HepG2 (cell line): ENCODE measurements around the gene HSPB2. TPM values are rescaled to one million over a fixed set of nuclear protein-coding genes. Genes with fewer than 3 reads are reported as not detected.

ENCODE experiments used
- CAMTA2 ChIP-seq: sonication (generic); formaldehyde crosslinking; IDR thresholded peaks from 2 replicates; pipeline ENCODE4 v1.4.0; 2020; ENCODE audit warnings: mild to moderate bottlenecking, missing genetic modification reagents, borderline replicate concordance
- CEBPG ChIP-seq: IDR thresholded peaks from 2 replicates; pipeline ENCODE4 v1.6.1; 2016
- HOXA3 ChIP-seq: sonication (generic); formaldehyde crosslinking; IDR thresholded peaks from 2 replicates; pipeline ENCODE4 v1.5.0; 2020; ENCODE audit warnings: missing genetic modification reagents
- ISX ChIP-seq: sonication (generic); formaldehyde crosslinking; conservative IDR thresholded peaks from 2 replicates; pipeline ENCODE4 v1.5.0; 2020; ENCODE audit warnings: missing genetic modification reagents
- POLR2AphosphoS5 ChIP-seq: IDR thresholded peaks from 2 replicates; pipeline ENCODE4 v1.6.1; 2012; ENCODE audit warnings: low read depth, low read length
- RFX5 ChIP-seq: IDR thresholded peaks from 2 replicates; pipeline ENCODE4 v1.6.1; 2011; ENCODE audit warnings: low read depth, low read length, improper control_type of control experiment
- RFXAP ChIP-seq: sonication (generic); formaldehyde crosslinking; IDR thresholded peaks from 2 replicates; pipeline ENCODE4 v1.4.0; 2020; ENCODE audit warnings: missing genetic modification reagents, borderline replicate concordance
- TAF15 ChIP-seq: fragments of 200-400 bp; formaldehyde crosslinking; IDR thresholded peaks from one replicate; pipeline ENCODE4 v1.6.1; 2018; ENCODE audit warnings: mild to moderate bottlenecking, low read depth, low read length; ENCODE audit not compliant: poor library complexity, severe bottlenecking
- ZNF7 ChIP-seq: IDR thresholded peaks from 2 replicates; pipeline ENCODE4 v1.6.1; 2016; ENCODE audit warnings: missing biosample characterization, missing genetic modification reagents
- ZNF816 ChIP-seq: sonication (generic); formaldehyde crosslinking; IDR thresholded peaks from 2 replicates; pipeline ENCODE4 v1.8.0; 2022; ENCODE audit warnings: missing genetic modification reagents, mild to moderate bottlenecking, borderline replicate concordance
- ZSCAN25 ChIP-seq: sonication (generic); formaldehyde crosslinking; IDR thresholded peaks from 2 replicates; pipeline ENCODE4 v1.8.0; 2022; ENCODE audit warnings: mild to moderate bottlenecking, missing genetic modification reagents
- polyA plus RNA-seq, 8 experiments: library from polyadenylated mRNA; depleted of rRNA in 3 of 8; stranded (reverse) in 7 of 8; unstranded in 1 of 8; fragments of >200 nt; fragmentation: Illumina TruSeq in 4 of 8; extraction: Trizol in 4 of 8; gene quantifications; 2 replicates each; pipeline versions ENCODE4 v1.2.1 to v1.2.3, GENCODE V29; 2011 to 2016; ENCODE audit warnings: low read depth in 4 of 8, missing spikeins in 1 of 8, mixed read lengths in 1 of 8; ENCODE audit not compliant: insufficient read depth in 1 of 8
- total RNA-seq, 5 experiments: library from RNA; depleted of rRNA; stranded (reverse); fragments of >200 nt; fragmentation: Illumina TruSeq; extraction: Trizol; gene quantifications; 2 replicates each; pipeline ENCODE4 v1.2.3, GENCODE V29; 2016; ENCODE audit warnings: low read depth in 1 of 5
- TF ChIP-seq, protein P1 (sequence below): IDR thresholded peaks from 2 replicates; pipeline ENCODE4 v1.6.1; 2012; ENCODE audit warnings: low read depth, low read length, improper control_type of control experiment
- TF ChIP-seq, protein P2 (sequence below): sonication (generic); formaldehyde crosslinking; IDR thresholded peaks from 2 replicates; pipeline ENCODE4 v1.5.0; 2020; ENCODE audit warnings: mild to moderate bottlenecking, missing genetic modification reagents, moderate library complexity
- TF ChIP-seq, protein P3 (sequence below): sonication (generic); formaldehyde crosslinking; IDR thresholded peaks from 2 replicates; pipeline ENCODE4 v1.5.1; 2020; ENCODE audit warnings: mild to moderate bottlenecking, missing genetic modification reagents, borderline replicate concordance
- TF ChIP-seq, protein P4 (sequence below): sonication (generic); formaldehyde crosslinking; IDR thresholded peaks from 2 replicates; pipeline ENCODE4 v1.5.1; 2020; ENCODE audit warnings: missing genetic modification reagents, mild to moderate bottlenecking, borderline replicate concordance

Gene HSPB2
- total and polyA plus RNA-seq, 2 of the 13 experiments (the other 11 are each of a cell fraction or from before 2014, with no cell fraction given): 0.04 TPM; not detected in 1

DNA sequence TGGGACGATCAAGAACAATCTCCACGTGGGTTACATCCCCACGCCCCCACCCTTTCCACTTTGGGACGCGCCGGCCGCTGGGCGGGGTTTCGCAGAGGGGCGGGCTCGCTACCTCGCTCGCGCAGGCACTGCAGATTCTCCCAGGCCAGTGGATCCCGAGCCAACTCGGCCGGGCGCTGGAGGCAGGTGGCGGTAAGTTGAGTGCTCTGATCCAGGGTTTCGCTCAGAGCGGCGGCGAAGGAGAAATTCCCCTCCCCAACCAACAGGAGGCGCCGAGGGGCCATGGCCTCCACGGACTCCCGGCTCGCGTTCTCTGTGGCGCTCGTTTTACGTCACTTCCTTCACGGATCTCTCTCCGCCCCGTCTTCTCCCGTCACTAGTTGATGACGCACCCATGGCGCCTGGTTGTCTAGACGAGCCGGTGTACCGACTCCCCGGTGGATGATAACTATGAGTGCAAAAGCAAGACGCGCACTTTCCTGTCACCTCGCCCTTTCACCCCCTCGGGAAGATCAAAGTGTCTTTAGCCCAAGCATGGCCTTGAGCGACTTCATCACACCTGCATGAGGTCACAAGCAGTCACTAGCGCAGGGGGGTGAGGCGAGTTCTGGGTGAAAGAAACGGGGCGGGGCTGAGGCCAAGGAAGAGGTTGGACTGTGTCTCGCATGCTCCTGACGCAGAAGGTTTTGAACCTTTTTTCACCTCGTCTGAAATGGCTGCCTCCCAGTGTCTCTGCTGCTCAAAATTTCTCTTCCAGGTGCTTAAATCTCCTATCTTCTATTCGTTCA, 33.5 kb upstream of the HSPB2 start, which contains the start of the genes CFAP68 and FDXACB1 (continued):
- TF ChIP-seq, protein P1, sequence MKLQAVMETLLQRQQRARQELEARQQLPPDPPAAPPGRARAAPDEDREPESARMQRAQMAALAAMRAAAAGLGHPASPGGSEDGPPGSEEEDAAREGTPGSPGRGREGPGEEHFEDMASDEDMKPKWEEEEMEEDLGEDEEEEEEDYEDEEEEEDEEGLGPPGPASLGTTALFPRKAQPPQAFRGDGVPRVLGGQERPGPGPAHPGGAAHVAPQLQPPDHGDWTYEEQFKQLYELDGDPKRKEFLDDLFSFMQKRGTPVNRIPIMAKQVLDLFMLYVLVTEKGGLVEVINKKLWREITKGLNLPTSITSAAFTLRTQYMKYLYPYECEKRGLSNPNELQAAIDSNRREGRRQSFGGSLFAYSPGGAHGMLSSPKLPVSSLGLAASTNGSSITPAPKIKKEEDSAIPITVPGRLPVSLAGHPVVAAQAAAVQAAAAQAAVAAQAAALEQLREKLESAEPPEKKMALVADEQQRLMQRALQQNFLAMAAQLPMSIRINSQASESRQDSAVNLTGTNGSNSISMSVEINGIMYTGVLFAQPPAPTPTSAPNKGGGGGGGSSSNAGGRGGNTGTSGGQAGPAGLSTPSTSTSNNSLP: peak; percentile 31; the same call in 1 of the 2 replicates
- TF ChIP-seq, protein P2, sequence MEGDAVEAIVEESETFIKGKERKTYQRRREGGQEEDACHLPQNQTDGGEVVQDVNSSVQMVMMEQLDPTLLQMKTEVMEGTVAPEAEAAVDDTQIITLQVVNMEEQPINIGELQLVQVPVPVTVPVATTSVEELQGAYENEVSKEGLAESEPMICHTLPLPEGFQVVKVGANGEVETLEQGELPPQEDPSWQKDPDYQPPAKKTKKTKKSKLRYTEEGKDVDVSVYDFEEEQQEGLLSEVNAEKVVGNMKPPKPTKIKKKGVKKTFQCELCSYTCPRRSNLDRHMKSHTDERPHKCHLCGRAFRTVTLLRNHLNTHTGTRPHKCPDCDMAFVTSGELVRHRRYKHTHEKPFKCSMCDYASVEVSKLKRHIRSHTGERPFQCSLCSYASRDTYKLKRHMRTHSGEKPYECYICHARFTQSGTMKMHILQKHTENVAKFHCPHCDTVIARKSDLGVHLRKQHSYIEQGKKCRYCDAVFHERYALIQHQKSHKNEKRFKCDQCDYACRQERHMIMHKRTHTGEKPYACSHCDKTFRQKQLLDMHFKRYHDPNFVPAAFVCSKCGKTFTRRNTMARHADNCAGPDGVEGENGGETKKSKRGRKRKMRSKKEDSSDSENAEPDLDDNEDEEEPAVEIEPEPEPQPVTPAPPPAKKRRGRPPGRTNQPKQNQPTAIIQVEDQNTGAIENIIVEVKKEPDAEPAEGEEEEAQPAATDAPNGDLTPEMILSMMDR (CRISPR knock-in tag): peak; percentile 99
- TF ChIP-seq ZSCAN25 (CRISPR knock-in tag): 0 out of 2 replicates have a peak, but pooled peaks have one; percentile 58
- TF ChIP-seq RFX5: peak; percentile 75
- peak; percentile 77; the same call in 1 of the 2 replicates for TF ChIP-seq RFXAP (CRISPR knock-in tag)
- no peak for TF ChIP-seq ZNF7 (CRISPR knock-in tag)
- no peak; the same call in 1 of the 2 replicates for TF ChIP-seq CEBPG
- TF ChIP-seq, protein P3, sequence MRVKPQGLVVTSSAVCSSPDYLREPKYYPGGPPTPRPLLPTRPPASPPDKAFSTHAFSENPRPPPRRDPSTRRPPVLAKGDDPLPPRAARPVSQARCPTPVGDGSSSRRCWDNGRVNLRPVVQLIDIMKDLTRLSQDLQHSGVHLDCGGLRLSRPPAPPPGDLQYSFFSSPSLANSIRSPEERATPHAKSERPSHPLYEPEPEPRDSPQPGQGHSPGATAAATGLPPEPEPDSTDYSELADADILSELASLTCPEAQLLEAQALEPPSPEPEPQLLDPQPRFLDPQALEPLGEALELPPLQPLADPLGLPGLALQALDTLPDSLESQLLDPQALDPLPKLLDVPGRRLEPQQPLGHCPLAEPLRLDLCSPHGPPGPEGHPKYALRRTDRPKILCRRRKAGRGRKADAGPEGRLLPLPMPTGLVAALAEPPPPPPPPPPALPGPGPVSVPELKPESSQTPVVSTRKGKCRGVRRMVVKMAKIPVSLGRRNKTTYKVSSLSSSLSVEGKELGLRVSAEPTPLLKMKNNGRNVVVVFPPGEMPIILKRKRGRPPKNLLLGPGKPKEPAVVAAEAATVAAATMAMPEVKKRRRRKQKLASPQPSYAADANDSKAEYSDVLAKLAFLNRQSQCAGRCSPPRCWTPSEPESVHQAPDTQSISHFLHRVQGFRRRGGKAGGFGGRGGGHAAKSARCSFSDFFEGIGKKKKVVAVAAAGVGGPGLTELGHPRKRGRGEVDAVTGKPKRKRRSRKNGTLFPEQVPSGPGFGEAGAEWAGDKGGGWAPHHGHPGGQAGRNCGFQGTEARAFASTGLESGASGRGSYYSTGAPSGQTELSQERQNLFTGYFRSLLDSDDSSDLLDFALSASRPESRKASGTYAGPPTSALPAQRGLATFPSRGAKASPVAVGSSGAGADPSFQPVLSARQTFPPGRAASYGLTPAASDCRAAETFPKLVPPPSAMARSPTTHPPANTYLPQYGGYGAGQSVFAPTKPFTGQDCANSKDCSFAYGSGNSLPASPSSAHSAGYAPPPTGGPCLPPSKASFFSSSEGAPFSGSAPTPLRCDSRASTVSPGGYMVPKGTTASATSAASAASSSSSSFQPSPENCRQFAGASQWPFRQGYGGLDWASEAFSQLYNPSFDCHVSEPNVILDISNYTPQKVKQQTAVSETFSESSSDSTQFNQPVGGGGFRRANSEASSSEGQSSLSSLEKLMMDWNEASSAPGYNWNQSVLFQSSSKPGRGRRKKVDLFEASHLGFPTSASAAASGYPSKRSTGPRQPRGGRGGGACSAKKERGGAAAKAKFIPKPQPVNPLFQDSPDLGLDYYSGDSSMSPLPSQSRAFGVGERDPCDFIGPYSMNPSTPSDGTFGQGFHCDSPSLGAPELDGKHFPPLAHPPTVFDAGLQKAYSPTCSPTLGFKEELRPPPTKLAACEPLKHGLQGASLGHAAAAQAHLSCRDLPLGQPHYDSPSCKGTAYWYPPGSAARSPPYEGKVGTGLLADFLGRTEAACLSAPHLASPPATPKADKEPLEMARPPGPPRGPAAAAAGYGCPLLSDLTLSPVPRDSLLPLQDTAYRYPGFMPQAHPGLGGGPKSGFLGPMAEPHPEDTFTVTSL (CRISPR knock-in tag): peak; percentile 61; the same call in 1 of the 2 replicates
- peak; percentile 67 for TF ChIP-seq POLR2AphosphoS5
- 0 out of 2 replicates have a peak, but pooled peaks have one; percentile 33 for TF ChIP-seq CAMTA2 (CRISPR knock-in tag)
- no peak for TF ChIP-seq ISX
- TF ChIP-seq HOXA3 (CRISPR knock-in tag): peak; percentile 99
- TF ChIP-seq, protein P4, sequence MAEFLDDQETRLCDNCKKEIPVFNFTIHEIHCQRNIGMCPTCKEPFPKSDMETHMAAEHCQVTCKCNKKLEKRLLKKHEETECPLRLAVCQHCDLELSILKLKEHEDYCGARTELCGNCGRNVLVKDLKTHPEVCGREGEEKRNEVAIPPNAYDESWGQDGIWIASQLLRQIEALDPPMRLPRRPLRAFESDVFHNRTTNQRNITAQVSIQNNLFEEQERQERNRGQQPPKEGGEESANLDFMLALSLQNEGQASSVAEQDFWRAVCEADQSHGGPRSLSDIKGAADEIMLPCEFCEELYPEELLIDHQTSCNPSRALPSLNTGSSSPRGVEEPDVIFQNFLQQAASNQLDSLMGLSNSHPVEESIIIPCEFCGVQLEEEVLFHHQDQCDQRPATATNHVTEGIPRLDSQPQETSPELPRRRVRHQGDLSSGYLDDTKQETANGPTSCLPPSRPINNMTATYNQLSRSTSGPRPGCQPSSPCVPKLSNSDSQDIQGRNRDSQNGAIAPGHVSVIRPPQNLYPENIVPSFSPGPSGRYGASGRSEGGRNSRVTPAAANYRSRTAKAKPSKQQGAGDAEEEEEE (CRISPR knock-in tag): no peak
- TF ChIP-seq ZNF816 (CRISPR knock-in tag): peak; percentile 79; the same call in 1 of the 2 replicates
- no peak for TF ChIP-seq TAF15
